Measurements from ENCODE around the gene COQ3. TPM values are rescaled to one million over a fixed set of nuclear protein-coding genes. Genes with fewer than 3 reads are reported as not detected.

Gene COQ3
- total and polyA plus RNA-seq, 9 donors: 3.0 to 10.0 (median 6.6) TPM

DNA sequence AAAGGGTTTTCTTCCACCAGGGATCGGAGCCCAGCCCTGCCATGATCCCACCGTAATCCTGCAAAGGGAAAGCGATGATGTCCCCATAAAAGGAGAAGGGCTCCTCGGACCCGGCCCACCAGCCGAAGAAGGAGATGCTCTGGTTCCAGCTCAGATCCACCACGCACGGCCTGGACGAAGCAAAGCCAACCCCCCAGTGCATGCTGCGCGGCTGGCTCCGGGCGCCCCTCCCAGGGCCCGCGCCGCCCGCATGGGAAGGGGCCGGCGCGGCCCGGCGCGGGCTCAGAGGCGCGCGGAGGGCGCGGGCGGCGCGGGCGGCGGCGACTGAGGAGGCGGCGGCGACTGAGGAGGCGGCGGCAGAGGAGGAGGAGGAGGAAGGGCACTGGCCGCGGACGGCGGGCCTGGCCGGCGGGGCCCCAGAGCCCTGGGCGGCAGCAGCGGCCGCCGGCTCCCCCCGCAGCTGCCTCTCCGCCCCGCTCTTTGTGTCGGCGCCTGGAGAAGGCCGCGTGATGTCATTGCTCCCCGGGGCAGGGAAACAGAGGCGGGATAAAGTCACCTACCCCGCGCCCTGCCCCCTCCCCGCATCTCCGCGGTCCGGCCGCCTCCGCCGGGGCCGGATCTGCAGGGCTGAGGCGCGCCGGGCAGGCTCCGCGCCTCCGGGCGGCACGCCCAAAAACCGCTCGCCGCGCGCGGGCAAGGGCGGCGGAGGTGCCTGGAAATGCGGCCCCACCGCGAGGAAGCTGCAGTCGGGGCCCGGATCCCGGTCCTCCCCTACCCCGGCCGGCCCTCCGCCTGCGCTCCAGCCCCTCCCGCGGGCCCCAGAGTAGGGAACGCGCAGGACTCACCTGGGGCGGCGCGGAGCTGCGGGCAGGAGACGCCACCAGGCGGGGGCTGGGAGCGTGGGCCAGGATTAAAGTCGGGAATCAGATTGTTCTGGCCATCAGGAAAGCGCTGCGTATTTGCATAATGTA, 44.5 kb downstream of the COQ3 start, which contains the start of gene FAXC:
TSS of gene FAXC (minus strand) at position 504 of the 971 bp plus-strand sequence. CDS start at position 202, 302 bp downstream.
- H3K27me3 ChIP-seq: no peaks in the 10 kb centered on the region
- peak within 1 kb of the TSS; percentile 62 for H3K4me3 ChIP-seq
- no peak for TF ChIP-seq CTCF (IDR thresholded peaks at IDR 0.05)
- TF ChIP-seq EP300 (IDR thresholded peaks at IDR 0.05): no peak
- no peak for TF ChIP-seq POLR2A (IDR thresholded peaks at IDR 0.05)
- no peak within 1 kb of the TSS for H3K27ac ChIP-seq
- intact Hi-C loops (cut with DNase I): no loop called here
- peak; percentile 18 to 43 (median 25) for DNase-seq
- 0 to 1% (median 1%) methylated on average over 72 to 103 of the region's 108 CpGs for WGBS, 3 donors
- no peaks in the 10 kb centered on the region for H3K36me3 ChIP-seq
- no peaks in the 10 kb centered on the region for H3K9me3 ChIP-seq
- H3K4me1 ChIP-seq (ENCODE audit: insufficient read depth): no peaks in the 10 kb centered on the region

DNA sequence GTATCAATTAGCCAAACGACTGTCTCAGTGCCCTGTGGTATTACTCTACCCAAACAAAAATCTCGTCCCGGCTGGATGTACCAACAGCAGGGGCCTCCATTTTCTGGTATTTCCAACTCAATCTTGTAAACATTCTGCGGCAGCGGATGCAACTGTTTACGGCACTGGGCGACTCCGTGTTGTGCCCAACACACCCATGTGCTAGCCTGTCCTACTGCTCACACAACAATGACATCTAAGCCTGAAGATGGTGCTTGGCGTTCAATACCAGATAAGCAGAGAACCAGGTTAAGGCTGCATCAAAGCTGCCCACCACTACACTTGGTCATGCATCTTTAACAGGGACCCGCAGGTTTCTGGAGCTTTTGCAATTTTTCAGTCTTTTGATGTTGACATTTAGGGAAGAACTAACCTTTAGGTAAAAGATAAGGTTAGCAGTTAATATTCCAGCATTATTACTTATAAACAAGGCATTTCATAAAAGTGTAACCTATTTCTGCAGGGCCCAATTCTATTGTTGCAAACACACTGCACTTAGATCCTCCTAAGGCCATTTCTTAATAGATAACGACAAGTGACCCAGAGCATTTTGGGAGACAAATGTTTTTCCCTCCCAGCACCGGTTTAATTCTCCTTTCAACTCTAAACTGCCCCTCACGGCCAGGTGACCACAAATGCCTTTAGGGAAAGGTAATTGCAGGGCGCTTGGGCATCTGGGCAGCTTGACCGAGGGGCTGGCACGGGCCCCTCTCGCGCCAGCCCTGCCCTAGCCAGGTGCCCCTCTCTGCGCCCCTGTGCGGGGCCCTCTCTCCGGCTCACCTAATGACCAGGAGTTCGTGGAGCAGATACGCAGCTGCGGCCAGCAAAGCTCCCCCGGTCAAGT, 45.5 kb downstream of the COQ3 start:
- Histone ChIP-seq H3K36me3 (no peaks in the 10 kb centered on the region), H3K4me3 (peak overlapping the region; percentile 62), H3K27ac (no peak overlapping the region), H3K27me3 (no peaks in the 10 kb centered on the region), H3K9me3 (no peaks in the 10 kb centered on the region), H3K4me1 (ENCODE audit: insufficient read depth) (no peaks in the 10 kb centered on the region)
- 43 to 45% (median 43%) methylated on average over 25 of the region's 25 CpGs for WGBS, 3 donors
- intact Hi-C loops (cut with DNase I): no loop called here
- TF ChIP-seq EP300 (IDR thresholded peaks at IDR 0.05): no peak
- TF ChIP-seq CTCF (IDR thresholded peaks at IDR 0.05): no peak
- no peak for TF ChIP-seq POLR2A (IDR thresholded peaks at IDR 0.05)
- no peak for DNase-seq

DNA sequence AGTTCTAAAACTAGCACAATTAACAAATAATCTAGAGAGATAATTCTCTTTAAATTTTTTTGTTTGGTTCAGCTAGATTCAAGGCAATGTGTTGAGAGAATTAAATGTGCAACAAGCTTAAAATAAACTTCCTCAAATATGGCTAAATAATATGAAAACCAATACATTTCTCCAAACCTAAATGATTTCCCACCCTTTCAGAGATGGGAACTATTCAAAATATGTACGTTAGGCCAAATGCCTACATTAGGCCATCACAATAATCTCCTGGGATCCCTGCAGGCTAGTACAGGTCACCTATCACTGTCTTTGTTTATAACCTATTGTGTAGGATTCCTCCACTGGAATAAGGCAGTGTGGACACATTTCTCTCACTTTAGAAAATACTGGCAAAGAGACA, 46.2 kb downstream of the COQ3 start:
- Histone ChIP-seq H3K4me1 (ENCODE audit: insufficient read depth) (no peaks in the 10 kb centered on the region), H3K27ac (no peak overlapping the region), H3K4me3 (no peak overlapping the region), H3K27me3 (no peaks in the 10 kb centered on the region), H3K9me3 (no peaks in the 10 kb centered on the region), H3K36me3 (no peaks in the 10 kb centered on the region)
- DNase-seq: no peak
- intact Hi-C loops (cut with DNase I): no loop called here
- WGBS, 3 donors: 70 to 75% (median 74%) methylated on average over 1 of the region's 1 CpG
- TF ChIP-seq EP300 (IDR thresholded peaks at IDR 0.05): no peak
- TF ChIP-seq POLR2A (IDR thresholded peaks at IDR 0.05): no peak
- TF ChIP-seq CTCF (IDR thresholded peaks at IDR 0.05): no peak

DNA sequence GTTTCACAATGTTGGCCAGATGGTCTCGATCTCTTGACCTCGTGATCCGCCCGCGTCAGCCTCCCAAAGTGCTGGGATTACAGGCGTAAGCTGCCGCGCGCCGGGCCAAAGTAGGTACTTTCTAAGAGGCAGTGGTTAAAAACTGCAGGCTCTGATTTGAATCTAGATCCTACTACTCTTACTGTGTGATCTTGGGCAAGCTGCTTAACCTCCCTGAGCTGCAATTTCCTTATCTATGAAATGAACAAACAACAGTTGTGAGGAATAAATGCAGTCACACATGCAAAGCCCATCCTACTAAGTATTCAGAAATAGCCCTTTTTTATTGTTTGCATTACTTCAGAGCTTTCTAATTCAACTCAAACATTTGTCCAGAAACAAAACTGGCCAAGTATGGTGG, 47.4 kb downstream of the COQ3 start:
- Histone ChIP-seq H3K27ac (no peak overlapping the region), H3K9me3 (no peaks in the 10 kb centered on the region), H3K27me3 (no peaks in the 10 kb centered on the region), H3K4me3 (no peak overlapping the region), H3K36me3 (no peaks in the 10 kb centered on the region), H3K4me1 (ENCODE audit: insufficient read depth) (no peaks in the 10 kb centered on the region)
- WGBS, 3 donors: 87 to 97% (median 93%) methylated on average over 10 of the region's 10 CpGs
- TF ChIP-seq EP300 (IDR thresholded peaks at IDR 0.05) (no peak), POLR2A (IDR thresholded peaks at IDR 0.05) (no peak), CTCF (IDR thresholded peaks at IDR 0.05) (no peak)
- intact Hi-C loops (cut with DNase I): no loop called here
- no peak for DNase-seq
